HK-2 (cell line): ENCODE data around the gene UBL7.

Experiments
- DNase-seq: peaks from one replicate; pipeline ENCODE4 v3.0.0-alpha.2; 2018; ENCODE audit not compliant: unreplicated experiment

The UBL7 gene

GRCh38 chr15:74423431-74424257 is 37.3 kb downstream of the UBL7 start:
- DNase-seq, result no peak

- peak; percentile 78 for DNase-seq
Measured at GRCh38 chr15:74422652-74423430, 38.1 kb downstream of the UBL7 start.

GRCh38 chr15:74422265-74422651 is 38.7 kb downstream of the UBL7 start:
- DNase-seq, result no peak

- DNase-seq, result no peak
Measured at GRCh38 chr15:74421302-74422245, 39.4 kb downstream of the UBL7 start.

- DNase-seq, result no peak
Measured at GRCh38 chr15:74420193-74420905, 40.6 kb downstream of the UBL7 start.

GRCh38 chr15:74419432-74419831 is 41.5 kb downstream of the UBL7 start:
- DNase-seq, result no peak

- no peak for DNase-seq
Measured at GRCh38 chr15:74418575-74419338, 42.2 kb downstream of the UBL7 start.

- no peak for DNase-seq
Measured at GRCh38 chr15:74417670-74418069, 43.3 kb downstream of the UBL7 start.

- DNase-seq, result no peak
Measured at GRCh38 chr15:74417225-74417624, 43.7 kb downstream of the UBL7 start.

- DNase-seq, result no peak
Measured at GRCh38 chr15:74415966-74416916, 44.7 kb downstream of the UBL7 start.

- DNase-seq, result no peak
Measured at GRCh38 chr15:74414603-74415338, 46.2 kb downstream of the UBL7 start.

GRCh38 chr15:74414081-74414580 is 46.8 kb downstream of the UBL7 start:
- DNase-seq, result no peak

GRCh38 chr15:74413350-74414080 is 47.4 kb downstream of the UBL7 start:
- DNase-seq, result no peak

GRCh38 chr15:74412159-74412558 is 48.8 kb downstream of the UBL7 start:
- DNase-seq, result no peak

- no peak for DNase-seq
Measured at GRCh38 chr15:74411686-74412085, 49.3 kb downstream of the UBL7 start.

GRCh38 chr15:74410502-74410901 is 50.5 kb downstream of the UBL7 start:
- DNase-seq, result no peak

GRCh38 chr15:74409225-74409624 is 51.7 kb downstream of the UBL7 start:
- no peak for DNase-seq

- DNase-seq, result no peak
Measured at GRCh38 chr15:74408815-74409214, 52.1 kb downstream of the UBL7 start.
